Measurements from ENCODE around the gene SHH. TPM values are rescaled to one million over a fixed set of nuclear protein-coding genes. Genes with fewer than 3 reads are reported as not detected.
A peak's percentile ranks its signal among the peaks of the same experiment; 100 is the strongest.

SHH gene
- total RNA-seq, 1 donor from 2014 or later: 0.07 TPM

- DNase-seq (ENCODE audit: low spot score): no peak
- Mint-ChIP-seq H3K36me3 (ENCODE audit: low read depth) (peaks cover 73% of the 10 kb centered on the region), H3K4me3 (ENCODE audit: low read depth) (no peak overlapping the region), H3K27me3 (ENCODE audit: low read depth) (no peaks in the 10 kb centered on the region), H3K27ac (no peak overlapping the region), H3K4me1 (ENCODE audit: low read depth) (peaks cover 64% of the 10 kb centered on the region), H3K9me3 (no peaks in the 10 kb centered on the region)
- intact Hi-C loops (cut with micrococcal nuclease): no loop called here
These were observed 57.2 kb downstream of the SHH start for GRCh38 chr7:155755026-155755425.

- H3K9me3 Mint-ChIP-seq: no peaks in the 10 kb centered on the region
- intact Hi-C loops (cut with micrococcal nuclease): no loop called here
- no peak overlapping the region for H3K4me3 Mint-ChIP-seq (ENCODE audit: low read depth)
- H3K27me3 Mint-ChIP-seq (ENCODE audit: low read depth): no peaks in the 10 kb centered on the region
- DNase-seq (ENCODE audit: low spot score): no peak
- H3K27ac Mint-ChIP-seq: no peak overlapping the region
- H3K36me3 Mint-ChIP-seq (ENCODE audit: low read depth): peaks cover 74% of the 10 kb centered on the region
- peaks cover 68% of the 10 kb centered on the region for H3K4me1 Mint-ChIP-seq (ENCODE audit: low read depth)
These were observed 58.1 kb downstream of the SHH start for GRCh38 chr7:155754165-155754564.

- H3K4me3 Mint-ChIP-seq (ENCODE audit: low read depth): peak overlapping the region; percentile 2
- H3K36me3 Mint-ChIP-seq (ENCODE audit: low read depth): peaks cover 75% of the 10 kb centered on the region
- H3K9me3 Mint-ChIP-seq: no peaks in the 10 kb centered on the region
- no peak for DNase-seq (ENCODE audit: low spot score)
- intact Hi-C loops (cut with micrococcal nuclease): no loop called here
- peaks cover 65% of the 10 kb centered on the region for H3K4me1 Mint-ChIP-seq (ENCODE audit: low read depth)
- no peaks in the 10 kb centered on the region for H3K27me3 Mint-ChIP-seq (ENCODE audit: low read depth)
- H3K27ac Mint-ChIP-seq: peak overlapping the region; percentile 34
These were observed 58.8 kb downstream of the SHH start for GRCh38 chr7:155753446-155753965.

GRCh38 chr7:155752756-155753445, 59.4 kb downstream of the SHH start:
- H3K27ac Mint-ChIP-seq: peak overlapping the region; percentile 34
- H3K4me1 Mint-ChIP-seq (ENCODE audit: low read depth): peaks cover 70% of the 10 kb centered on the region
- H3K9me3 Mint-ChIP-seq: no peaks in the 10 kb centered on the region
- no peaks in the 10 kb centered on the region for H3K27me3 Mint-ChIP-seq (ENCODE audit: low read depth)
- H3K36me3 Mint-ChIP-seq (ENCODE audit: low read depth): peaks cover 75% of the 10 kb centered on the region
- DNase-seq (ENCODE audit: low spot score): no peak
- intact Hi-C loops (cut with micrococcal nuclease): no loop called here
- H3K4me3 Mint-ChIP-seq (ENCODE audit: low read depth): peak overlapping the region; percentile 2

GRCh38 chr7:155751409-155751808, 60.9 kb downstream of the SHH start:
- Mint-ChIP-seq H3K4me1 (ENCODE audit: low read depth) (peaks cover 71% of the 10 kb centered on the region), H3K9me3 (no peaks in the 10 kb centered on the region), H3K27me3 (ENCODE audit: low read depth) (no peaks in the 10 kb centered on the region), H3K36me3 (ENCODE audit: low read depth) (peaks cover 73% of the 10 kb centered on the region), H3K4me3 (ENCODE audit: low read depth) (no peak overlapping the region), H3K27ac (peak overlapping the region; percentile 17)
- DNase-seq (ENCODE audit: low spot score): no peak
- intact Hi-C loops (cut with micrococcal nuclease): no loop called here

- DNase-seq (ENCODE audit: low spot score): no peak
- no peaks in the 10 kb centered on the region for H3K9me3 Mint-ChIP-seq
- no peak overlapping the region for H3K27ac Mint-ChIP-seq
- no peaks in the 10 kb centered on the region for H3K27me3 Mint-ChIP-seq (ENCODE audit: low read depth)
- intact Hi-C loops (cut with micrococcal nuclease): no loop called here
- H3K4me1 Mint-ChIP-seq (ENCODE audit: low read depth): peaks cover 74% of the 10 kb centered on the region
- H3K36me3 Mint-ChIP-seq (ENCODE audit: low read depth): peaks cover 79% of the 10 kb centered on the region
- no peak overlapping the region for H3K4me3 Mint-ChIP-seq (ENCODE audit: low read depth)
These were observed 61.8 kb downstream of the SHH start for GRCh38 chr7:155750255-155751125.

Other genes starting within 250 kb of the SHH start
- gene RBM33, start 167.8 kb downstream of the SHH start, total RNA-seq: 79.8 and 80.3 TPM in 2 replicates